Fibroblast of upper back skin (primary cell): ENCODE measurements around the gene GNPTAB.

Source experiments
- DNase-seq: peaks from one replicate; pipeline ENCODE4 v3.0.0-alpha.2; 2013

The GNPTAB gene

DNA sequence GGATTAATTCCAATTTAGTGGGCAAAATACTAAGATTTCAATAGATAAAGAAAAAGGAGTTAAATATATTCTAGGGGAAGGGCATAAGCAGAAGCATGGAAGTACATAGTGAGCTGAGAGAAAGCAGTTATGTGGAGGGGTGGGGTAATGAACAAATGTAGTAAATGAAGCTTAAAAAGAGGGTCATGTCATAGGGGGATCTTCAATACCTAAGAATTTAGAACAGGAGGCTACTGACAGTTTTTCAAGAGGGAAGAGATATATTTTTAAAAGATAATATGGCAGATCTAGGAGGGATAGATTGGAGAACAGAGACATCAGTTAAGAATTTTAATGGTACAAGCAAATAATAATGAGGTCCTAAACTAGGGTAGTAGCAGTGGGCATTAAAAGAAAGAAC, 100.9 kb downstream of the GNPTAB start:
- DNase-seq, result no peak

DNA sequence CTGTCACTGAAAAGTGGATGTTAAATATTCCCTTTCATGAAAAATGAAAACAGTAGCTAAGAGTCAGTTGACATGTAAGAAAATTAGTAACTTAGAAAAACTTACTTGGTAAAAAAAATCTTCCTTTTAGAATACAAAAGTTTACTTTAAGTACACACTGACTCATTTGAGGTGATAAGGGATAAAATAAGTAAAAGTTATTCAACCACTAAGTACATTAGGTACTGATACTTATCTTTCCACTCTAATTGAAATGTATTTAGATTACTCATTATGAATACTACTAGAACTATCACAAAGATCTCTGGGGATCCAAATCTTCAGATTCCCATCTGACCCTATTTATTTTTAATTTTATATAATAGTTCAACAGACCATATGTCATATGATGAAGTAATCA, 103.7 kb downstream of the GNPTAB start:
- no peak for DNase-seq

DNA sequence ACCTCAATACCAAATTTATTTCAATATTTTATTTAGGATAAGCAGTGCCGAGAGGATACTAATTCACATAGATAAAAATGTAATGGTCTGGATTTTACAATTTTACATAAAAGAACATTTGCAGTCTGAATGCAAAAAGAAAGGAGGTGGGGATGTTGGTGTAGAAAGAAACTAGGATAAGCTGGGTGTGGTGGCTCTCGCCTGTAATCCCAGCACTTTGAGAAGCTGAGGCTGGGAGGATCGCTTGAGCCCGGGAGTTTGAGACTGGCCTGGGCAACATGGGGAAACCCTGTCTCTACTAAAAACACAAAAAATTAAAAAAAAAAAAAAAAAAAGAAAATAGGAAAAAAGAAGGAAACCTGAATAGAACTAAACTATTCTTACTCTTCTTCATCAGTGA, 108.4 kb downstream of the GNPTAB start:
- DNase-seq, result no peak

DNA sequence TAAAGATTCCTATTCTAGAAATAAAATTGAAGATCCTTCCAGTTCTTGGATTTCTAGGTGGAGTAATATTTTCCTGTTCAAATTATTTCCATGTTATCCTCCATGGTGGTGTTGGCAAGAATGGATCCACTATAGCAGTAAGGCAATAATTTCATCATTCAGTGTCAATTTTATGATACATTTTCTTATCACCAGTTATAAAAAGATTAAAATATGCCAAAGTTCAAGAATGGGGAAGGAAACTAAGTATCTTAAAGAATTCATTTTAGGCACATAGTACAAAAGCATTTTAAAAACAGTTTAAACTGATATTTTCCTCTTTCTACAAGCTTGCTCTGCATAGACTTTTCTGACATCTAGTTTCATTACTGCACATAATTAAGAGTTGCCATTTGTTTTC, 110.6 kb downstream of the GNPTAB start:
- DNase-seq, result no peak

DNA sequence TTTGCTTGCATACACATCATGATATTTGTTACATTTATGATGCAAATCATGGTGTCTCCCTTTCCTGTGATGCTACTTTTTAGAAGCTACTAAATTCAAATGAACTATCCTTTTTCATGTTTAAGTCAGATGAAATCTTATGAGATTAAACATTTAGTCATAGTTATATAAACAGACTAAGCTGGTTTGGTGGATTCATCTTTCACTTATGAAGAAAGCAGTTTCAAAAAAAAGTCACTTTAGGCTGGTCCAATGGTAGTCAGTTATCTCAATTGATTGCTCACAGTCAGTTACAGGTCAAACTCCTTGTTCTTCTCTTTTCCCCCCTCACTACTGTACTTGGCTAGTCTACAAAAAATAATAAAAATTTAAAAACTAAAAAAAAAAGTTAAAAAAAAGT, 111.2 kb downstream of the GNPTAB start:
- peak; percentile 6 for DNase-seq

DNA sequence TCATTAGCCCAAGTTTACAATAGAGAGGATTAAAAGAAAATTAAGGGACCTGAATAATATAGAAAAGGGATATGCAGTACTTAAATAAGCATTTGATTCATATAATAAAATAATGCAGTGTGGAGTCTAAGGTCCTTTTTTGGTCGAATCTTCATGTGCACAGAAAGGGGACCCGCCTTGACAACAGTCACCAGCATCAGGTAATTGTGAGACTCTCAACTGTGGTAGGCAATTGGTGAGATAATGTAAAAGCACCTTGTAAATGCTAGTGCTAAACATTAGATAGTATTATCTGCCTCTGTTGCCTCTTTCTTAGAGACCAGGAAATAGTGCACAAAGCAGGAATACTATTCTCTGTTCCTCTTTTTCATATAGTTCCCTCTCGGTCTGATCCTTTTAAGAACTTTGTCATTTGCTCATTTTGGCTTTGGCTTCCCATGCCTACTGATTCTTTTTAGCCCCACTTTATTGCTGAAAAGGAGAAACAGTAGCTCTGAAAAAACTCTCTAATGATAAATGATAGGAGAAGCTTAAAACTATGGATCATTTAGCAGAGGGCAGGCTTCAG, 115.8 kb downstream of the GNPTAB start:
- no peak for DNase-seq

DNA sequence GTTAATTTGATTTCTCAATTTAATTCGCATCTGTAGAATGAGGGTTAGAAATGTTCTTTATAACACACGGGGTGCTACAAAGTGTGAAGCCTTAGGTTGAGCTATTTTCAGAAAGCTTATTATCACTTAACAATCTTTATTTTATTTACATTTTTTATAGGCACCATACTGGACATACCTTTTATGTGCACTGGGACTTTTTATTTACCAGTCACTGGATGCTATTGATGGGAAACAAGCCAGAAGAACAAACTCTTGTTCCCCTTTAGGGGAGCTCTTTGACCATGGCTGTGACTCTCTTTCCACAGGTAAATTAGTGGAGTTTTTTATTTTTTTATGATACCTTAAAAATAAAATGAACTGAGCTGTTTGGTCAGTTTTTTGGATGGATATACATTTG, 116.8 kb downstream of the GNPTAB start:
- no peak for DNase-seq

DNA sequence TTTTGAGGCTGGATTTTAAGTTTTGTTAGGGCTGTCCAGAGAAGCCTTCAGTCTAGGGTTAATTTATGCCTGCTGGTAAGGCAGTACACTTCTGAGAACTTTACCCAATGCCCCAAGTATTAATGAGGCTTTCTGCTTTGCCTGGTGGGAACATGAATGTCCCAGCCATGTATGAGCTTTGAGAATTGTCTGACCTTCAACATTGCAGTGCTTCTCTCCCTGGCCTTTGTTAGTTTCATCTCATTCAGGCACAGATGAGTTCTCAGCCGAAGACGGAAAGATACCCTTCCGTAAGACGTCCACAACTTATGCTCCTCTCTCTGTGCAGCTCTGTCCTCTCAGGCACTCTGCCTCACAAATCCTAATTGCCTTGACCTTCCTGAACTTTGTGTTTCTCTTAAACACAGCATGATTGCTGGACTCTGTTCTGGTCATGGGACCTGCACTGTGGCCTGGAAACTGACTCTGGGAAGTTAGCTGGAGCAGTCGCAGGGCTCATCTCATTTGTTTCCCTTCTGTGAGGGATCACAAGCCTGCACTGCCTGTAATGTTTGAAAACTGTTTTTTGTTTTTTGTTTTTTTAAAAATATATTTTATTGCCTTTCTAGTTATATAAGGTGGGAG, 117.6 kb downstream of the GNPTAB start:
- no peak for DNase-seq

DNA sequence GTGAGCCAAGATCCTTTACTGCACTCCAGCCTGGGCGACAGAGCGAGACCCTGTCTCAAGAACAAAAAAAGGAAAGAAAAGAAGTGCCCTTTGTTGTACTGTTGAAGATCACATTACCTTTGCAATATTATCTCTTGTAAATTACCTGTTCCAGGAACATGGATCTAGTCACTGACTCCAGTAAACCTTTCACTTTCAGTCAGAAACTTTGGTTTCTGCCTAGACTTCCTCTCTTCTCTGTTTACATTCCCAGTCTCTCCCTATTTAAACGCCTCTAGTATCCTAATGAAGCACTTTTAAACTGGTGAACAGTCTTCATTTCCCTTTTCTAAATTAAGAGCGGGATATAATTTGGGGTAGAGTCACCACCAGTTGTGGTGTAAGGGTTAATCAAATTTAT, 120.5 kb downstream of the GNPTAB start:
- no peak for DNase-seq

DNA sequence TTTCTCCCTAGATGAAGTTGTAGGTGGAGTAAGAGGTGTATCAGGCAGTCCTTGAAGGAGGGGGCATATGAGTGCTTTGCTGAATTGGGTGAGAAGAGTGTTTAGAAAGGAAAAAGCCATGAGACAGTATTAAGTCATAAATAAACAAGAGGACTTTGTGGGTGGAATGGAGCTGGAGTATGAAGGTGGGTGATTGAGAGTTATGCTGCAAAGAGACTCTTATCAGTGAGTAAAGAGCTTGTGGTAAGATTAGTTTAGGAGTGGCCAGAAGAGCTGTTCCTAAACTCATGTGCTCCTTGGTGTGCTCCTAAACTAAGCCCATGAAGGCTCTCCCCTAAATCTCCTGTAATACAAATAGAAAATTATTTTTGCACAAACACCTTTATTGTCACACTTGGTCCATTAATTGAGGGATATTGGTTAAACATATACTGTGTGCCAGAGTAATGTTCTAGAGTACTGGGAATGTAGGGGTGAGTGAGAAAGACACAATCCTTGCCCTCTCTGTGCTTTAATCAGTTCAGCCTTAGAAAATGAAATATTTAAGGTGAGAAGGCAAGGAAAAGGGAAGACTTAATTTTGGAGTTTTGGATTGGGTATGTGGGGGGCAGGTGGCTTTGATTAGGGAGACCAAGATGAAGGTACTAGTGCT, 123.5 kb downstream of the GNPTAB start:
- DNase-seq, result no peak

DNA sequence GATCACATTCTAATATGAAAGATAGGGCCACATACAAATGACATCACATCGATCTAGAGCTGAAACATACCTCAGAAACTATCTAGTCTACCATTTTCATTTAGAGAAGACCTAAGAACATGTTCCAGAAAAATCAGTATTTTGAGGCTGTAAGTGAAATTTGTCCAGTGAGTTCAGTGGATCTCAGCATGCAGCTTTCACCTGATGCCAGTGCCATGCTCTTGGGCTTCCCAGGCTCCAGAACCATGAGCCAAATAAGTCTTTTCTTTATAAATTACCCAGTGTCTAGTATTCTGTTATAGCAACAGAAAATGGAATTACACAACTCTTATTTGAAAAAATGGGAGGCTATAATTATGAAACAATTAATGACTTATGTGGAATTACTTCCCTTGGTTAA, 124.4 kb downstream of the GNPTAB start:
- no peak for DNase-seq

DNA sequence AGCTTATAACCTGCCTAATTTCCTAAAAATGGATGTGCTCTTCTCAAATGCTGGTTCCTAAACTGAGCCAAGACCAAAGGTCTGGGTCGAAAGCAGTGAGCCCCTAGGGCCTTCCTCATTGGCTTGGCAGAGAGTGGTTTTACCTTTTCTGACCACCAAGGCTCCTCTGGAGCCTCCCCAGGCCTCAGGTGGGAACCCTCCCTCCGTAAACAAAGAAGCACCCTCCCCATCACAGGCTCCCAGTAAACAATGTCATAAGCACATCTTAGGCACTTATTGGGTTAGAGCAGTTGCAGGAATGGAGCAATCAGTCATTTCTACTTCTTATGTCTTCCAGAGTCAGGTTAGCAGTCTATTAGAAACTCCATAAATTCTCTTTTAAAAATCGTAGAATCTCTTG, 127.3 kb downstream of the GNPTAB start:
- DNase-seq, result no peak

DNA sequence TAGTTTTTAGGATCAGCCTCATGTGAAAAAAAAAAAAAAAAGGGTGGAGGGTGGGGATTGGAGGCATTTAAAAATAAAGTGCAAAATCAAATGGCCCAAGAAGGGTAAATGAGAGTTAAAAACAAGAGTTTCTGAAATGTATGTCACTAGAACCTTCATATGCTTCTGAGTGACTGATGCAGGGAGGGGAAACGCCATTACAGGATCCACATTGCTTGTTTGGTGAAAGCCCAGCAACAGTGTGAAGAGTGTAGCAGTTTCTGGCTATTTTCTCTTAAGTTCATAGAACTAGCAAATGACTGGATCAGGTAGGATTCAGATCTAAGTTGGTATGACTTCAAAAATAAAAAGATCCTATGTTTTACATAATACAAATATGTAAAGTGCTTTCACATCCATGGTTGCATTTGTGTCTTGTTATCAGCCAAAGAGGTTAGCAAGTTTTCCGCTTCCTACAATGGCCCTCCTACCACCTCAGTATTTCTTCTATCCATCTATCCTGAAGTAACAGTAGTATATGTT, 130.4 kb downstream of the GNPTAB start:
- no peak for DNase-seq

DNA sequence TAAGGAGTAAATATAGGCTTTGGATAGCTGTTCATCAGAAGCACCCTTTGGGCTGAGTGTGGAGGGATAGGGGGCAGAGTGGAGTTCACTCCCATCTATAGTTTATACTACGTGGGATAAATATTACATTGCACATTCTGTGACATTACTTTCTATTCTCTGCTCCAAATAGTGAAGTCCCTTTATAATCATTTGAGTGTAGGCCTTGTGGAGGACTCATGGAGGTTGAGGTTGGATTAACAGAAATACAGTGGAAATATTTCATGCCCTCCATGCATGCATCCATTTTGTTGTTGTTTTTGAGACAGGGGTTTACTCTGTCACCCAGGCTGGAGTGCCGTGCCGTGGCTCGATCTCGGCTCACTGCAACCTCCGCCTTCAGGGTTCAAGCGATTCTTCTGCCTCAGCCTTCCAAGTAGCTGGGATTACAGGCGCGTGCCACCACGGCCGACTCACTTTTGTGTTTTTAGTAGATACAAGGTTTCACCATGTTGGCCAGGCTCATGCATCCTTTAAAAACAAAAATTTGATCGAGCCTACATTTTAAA, 131.9 kb downstream of the GNPTAB start:
- DNase-seq, result no peak

DNA sequence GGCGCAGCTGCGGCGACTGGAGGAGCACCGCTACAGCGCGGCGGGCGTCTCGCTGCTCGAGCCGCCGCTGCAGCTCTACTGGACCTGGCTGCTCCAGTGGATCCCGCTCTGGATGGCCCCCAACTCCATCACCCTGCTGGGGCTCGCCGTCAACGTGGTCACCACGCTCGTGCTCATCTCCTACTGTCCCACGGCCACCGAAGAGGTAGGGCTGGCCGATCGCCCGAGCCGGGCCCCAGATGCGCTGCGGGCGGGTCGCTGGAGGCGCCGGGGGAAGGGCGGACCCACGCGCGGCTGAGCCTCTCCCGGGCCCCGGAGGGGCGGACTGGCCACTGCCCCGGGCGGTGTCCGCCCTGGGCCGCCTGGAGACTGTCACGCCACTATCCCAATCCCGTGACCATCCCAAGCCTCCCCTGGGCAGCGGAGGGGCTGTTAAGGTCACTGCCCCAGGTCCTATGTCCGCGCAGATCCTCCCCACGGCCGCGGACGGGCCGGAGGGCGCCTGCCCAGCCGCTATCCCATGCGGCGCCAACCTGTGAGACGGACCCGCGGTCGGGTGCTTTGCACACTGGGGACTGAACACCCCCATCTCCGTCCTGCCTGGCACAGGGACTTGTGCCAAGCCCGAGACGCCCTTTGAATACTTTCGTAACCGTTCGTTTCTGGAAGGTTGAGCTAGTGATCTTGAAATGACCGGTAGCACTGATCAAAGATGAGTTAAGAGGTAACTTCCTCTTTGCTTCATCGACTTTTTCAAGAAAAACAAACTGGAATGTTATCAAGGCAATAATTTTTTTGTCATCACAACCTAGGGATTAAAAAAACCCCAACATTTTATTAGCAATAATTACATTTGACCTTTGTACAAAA, 132.6 kb downstream of the GNPTAB start:
- peak; percentile 11 for DNase-seq

DNA sequence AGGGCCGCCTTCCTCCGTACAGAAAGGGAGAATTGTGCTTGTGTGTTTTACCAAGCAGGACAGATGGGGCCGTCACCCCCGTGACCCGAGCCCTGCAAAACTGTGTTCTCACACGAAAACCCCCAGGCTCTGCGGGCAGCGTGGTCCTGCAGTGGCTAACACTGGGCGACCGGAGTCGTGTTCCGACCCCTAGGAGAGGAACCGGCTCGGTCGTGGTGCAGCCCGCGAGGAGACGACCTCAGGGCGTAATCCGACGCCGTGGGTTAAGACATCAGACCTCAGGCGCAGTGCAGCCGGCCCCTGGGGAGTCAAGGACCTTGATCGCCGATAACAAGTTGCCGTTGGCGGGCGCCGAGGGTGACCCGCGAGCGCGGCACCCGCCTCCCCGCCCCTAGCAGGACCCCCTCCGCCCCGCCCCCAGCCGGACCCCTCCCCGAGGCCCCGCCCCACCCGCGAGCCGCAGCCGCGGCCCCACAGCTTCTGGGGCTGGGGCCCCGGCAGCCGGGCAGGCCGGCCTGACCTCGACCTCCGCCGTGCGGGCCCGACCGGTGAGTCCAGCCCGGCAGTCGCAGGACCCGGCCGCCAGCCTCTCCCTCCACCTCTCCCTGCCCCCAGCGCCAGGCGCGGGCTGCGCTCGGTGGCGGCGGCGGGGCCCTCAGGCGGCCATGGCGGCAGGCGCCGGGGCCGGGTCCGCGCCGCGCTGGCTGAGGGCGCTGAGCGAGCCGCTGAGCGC, 133.4 kb downstream of the GNPTAB start, which contains the start of gene CHPT1:
Gene CHPT1, plus strand, starts transcription at position 444 of the 733 bp plus-strand sequence. Its CDS starts 222 bp downstream, at position 666.
- peak; percentile 22 for DNase-seq

DNA sequence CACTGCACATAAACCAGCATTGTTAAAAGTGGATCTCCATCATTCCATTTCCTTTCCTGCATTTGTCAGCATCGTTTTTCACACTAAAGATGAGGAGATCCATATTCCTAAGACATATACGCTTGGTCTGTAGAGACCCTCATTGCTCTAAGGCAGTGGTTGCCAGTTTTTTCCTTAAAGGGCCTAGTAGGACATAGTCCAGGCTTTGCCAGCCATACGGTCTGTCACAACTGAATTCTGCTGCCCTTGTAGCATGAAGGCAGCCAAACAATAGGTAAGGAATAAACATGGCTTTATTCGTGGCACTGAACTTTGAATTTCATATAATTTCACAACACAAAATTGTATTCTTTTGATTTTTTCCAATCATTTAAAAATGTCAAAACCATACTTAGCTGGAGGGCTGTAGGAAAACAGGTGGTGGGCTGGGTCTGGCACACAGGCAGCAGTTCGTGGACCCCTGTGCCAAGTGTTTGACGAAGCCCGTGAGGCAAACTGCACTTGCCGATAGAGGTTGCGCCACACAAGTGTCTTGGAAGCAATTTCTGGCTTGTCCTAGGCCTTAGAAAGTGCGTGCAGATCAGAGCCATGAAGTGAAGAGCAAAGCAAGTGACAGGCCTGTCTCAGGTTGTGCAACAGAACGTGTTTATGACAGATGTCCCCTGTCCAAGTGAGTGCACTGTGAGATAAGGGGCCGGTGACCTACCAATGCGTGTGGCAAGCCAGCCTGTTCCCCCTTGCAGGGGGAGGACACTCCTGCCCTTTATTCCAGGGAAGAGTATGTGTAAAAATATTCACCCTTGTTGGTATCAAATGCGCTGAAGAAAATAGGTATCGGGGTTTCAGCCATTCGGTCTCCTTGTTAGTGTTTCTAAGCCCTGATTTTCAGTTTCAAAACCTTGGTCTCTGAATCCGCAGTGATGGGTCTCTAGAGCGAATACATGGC, 134.2 kb downstream of the GNPTAB start:
- DNase-seq, result no peak

DNA sequence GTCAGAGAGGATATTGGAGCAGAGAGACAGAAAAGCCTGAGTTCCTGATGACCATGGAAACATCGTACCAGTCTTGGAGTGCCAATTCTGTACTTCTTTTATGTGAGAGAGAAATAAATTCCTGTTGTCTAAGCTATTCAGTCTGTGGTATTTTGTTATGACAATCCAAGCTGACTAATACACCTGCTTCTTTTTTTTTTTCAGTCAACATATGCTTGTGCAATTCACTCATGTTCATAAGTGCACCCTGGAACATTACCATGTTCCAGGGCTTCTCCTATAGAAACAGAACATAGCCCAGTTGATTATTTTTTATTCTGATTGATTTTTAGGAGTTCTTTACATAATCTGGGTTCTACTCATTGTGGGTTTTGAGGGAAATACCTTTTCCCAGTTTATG, 135.1 kb downstream of the GNPTAB start:
- peak; percentile 15 for DNase-seq
